PFSK-1 (cell line): ENCODE data around the gene EXD2.

Source experiments
- FOXP2 ChIP-seq: optimal IDR thresholded peaks from 2 replicates; pipeline ENCODE3; 2011; ENCODE audit warnings: borderline replicate concordance, control low read depth, inconsistent platforms; ENCODE audit not compliant: insufficient read depth; ENCODE audit errors: extremely low read length, extremely low read depth
- POLR2AphosphoS5 ChIP-seq: IDR thresholded peaks from 2 replicates; pipeline ENCODE4 v1.6.1; 2012; ENCODE audit warnings: low read depth, mild to moderate bottlenecking, control low read depth, low read length, moderate library complexity
- SIN3A ChIP-seq: IDR thresholded peaks from 2 replicates; pipeline ENCODE4 v1.6.1; 2012; ENCODE audit warnings: mild to moderate bottlenecking, low read length, moderate library complexity, borderline replicate concordance; ENCODE audit not compliant: insufficient read depth
- TAF1 ChIP-seq: IDR thresholded peaks from 2 replicates; pipeline ENCODE4 v1.6.1; 2012; ENCODE audit warnings: low read length, control low read depth, borderline replicate concordance; ENCODE audit not compliant: insufficient read depth
- TF ChIP-seq, protein P1 (sequence below), 2 experiments: IDR thresholded peaks; 2 replicates each; pipeline versions ENCODE4 v1.6.1 to v1.8.0; 2011 to 2012; ENCODE audit warnings: low read depth in 2 of 2, low read length in 2 of 2, control low read depth in 1 of 2, inconsistent platforms in 1 of 2, mild to moderate bottlenecking in 1 of 2, moderate library complexity in 1 of 2; ENCODE audit not compliant: insufficient read depth in 1 of 2

Gene EXD2

DNA sequence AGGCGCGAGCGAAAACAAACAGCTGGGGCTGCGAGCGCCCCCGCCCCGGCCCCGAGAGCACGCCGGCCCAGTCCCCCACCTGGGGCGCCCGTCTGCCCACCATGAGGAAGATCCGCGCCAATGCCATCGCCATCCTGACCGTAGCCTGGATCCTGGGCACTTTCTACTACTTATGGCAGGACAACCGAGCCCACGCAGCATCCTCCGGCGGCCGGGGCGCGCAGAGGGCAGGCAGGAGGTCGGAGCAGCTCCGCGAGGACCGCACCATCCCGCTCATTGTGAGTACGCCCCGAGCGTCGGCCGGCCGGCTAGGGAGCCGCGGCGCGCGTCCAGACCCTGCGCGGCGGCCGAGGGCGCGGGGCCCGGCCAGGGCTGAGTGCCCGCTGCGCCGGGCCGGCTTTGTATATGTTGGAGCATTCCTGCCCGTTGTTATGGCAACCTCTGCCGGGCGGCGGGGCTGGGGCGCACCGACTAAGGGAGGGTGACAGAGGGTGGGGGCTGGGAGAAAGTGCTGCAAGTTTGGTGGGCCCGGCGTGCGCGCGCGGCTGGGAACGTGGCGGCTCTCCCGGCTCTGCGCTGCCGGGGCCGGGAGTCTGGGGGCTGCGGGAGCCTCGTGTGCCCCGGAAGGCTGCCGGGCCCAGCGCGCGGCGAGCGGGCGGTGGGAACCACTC lies 69.0 kb downstream of the EXD2 start:
- TF ChIP-seq POLR2AphosphoS5 = no peak
- TF ChIP-seq, protein P1, sequence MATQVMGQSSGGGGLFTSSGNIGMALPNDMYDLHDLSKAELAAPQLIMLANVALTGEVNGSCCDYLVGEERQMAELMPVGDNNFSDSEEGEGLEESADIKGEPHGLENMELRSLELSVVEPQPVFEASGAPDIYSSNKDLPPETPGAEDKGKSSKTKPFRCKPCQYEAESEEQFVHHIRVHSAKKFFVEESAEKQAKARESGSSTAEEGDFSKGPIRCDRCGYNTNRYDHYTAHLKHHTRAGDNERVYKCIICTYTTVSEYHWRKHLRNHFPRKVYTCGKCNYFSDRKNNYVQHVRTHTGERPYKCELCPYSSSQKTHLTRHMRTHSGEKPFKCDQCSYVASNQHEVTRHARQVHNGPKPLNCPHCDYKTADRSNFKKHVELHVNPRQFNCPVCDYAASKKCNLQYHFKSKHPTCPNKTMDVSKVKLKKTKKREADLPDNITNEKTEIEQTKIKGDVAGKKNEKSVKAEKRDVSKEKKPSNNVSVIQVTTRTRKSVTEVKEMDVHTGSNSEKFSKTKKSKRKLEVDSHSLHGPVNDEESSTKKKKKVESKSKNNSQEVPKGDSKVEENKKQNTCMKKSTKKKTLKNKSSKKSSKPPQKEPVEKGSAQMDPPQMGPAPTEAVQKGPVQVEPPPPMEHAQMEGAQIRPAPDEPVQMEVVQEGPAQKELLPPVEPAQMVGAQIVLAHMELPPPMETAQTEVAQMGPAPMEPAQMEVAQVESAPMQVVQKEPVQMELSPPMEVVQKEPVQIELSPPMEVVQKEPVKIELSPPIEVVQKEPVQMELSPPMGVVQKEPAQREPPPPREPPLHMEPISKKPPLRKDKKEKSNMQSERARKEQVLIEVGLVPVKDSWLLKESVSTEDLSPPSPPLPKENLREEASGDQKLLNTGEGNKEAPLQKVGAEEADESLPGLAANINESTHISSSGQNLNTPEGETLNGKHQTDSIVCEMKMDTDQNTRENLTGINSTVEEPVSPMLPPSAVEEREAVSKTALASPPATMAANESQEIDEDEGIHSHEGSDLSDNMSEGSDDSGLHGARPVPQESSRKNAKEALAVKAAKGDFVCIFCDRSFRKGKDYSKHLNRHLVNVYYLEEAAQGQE (IDR thresholded peaks at IDR 0.05; ENCODE audit: insufficient read depth in 1 of 2, low read depth in 2 of 2, low read length in 2 of 2) = no peak

DNA sequence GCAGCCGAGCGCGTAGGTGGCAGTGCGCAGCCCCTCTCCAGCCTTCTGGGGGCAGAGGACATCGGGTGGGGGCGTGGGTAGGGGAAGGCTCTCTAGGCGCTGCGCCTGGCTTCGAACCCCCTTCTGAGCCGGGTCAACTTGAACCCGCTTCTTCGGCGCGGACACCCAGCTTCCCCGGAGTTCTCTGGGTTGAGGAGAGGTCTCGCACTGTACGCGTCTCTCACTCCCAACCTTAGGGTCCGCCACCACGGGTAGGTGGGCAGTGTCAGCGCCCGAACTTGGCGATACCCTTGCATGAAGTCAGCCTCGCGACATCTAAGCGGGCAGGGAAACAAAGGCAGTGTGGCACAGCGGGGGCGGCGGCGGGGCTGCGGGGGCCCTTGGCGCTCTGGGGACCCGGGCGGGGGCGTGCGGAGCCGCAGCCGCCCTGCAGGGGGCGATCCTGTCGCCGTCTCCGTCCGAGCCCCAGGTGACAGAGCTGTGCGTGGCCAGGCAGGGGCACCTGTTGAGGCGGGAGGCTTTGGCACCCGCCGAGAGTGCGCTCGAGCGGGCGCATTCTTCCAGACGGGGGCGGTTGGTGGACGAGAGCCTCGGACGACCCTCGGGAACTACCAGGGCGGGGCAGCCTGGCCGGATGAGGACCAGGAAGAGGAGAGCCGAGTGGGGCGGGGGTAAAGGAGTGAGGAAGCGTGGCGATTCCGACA lies 69.7 kb downstream of the EXD2 start:
- TF ChIP-seq POLR2AphosphoS5 (no peak), SIN3A (no peak)

GRCh38 chr14:69261761-69262331 lies 70.5 kb downstream of the EXD2 start:
- no peak for TF ChIP-seq POLR2AphosphoS5
- TF ChIP-seq, protein P1 (IDR thresholded peaks at IDR 0.05; ENCODE audit: insufficient read depth in 1 of 2, low read depth in 2 of 2, low read length in 2 of 2) = no peak
- TF ChIP-seq SIN3A = no peak
- no peak for TF ChIP-seq FOXP2
- no peak for TF ChIP-seq TAF1

GRCh38 chr14:69262516-69262915 lies 71.2 kb downstream of the EXD2 start:
- TF ChIP-seq, protein P1 (IDR thresholded peaks at IDR 0.05; ENCODE audit: insufficient read depth in 1 of 2, low read depth in 2 of 2, low read length in 2 of 2) = no peak
- TF ChIP-seq TAF1 = no peak
- TF ChIP-seq SIN3A = no peak
- no peak for TF ChIP-seq POLR2AphosphoS5
- no peak for TF ChIP-seq FOXP2

- no peak for TF ChIP-seq FOXP2
- no peak for TF ChIP-seq SIN3A
- TF ChIP-seq, protein P1 (IDR thresholded peaks at IDR 0.05; ENCODE audit: insufficient read depth in 1 of 2, low read depth in 2 of 2, low read length in 2 of 2) = no peak
- TF ChIP-seq TAF1 = no peak
- no peak for TF ChIP-seq POLR2AphosphoS5
Measured at GRCh38 chr14:69263364-69263763, 72.1 kb downstream of the EXD2 start.
